ENCODE measurements around the gene SNAPC4.
"Not testable (repeated sequence)": the region's sequence is repeated elsewhere in the genome, so short reads cannot be mapped to it uniquely, and the experiment has no call there.

SNAPC4 gene

DNA sequence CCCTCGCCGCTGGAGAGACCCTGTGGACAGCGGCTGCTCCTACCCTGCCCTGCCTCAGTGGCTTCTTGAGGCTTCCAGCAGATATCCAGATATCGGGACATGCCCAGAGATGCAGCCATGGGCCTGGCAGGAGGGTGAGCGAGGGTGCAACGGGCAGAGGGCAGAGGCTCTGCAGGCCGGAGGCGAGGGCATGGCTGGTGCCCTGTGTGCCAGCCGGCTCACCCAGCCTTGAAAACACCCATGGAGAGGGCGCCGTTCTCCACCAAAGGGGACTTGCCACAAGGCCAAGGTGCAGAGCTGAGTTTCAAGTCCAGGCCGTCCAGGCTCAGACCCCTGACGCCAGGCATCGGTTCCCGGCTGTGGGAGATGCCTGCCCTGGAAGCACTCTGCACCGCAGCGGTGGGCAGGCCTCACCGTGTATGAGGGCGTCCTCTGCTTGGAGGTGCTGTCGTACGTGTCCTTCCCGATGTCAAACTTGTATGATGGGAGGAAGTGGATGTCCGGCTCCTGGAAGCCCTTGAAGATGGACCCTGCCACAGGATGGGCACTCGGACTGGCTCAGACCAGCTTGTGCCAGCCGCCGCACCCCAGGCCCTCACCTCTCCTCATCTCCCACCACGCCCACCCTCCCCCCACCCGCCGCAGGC lies 30.7 kb upstream of the SNAPC4 start:
- TF ChIP-seq, protein P1, sequence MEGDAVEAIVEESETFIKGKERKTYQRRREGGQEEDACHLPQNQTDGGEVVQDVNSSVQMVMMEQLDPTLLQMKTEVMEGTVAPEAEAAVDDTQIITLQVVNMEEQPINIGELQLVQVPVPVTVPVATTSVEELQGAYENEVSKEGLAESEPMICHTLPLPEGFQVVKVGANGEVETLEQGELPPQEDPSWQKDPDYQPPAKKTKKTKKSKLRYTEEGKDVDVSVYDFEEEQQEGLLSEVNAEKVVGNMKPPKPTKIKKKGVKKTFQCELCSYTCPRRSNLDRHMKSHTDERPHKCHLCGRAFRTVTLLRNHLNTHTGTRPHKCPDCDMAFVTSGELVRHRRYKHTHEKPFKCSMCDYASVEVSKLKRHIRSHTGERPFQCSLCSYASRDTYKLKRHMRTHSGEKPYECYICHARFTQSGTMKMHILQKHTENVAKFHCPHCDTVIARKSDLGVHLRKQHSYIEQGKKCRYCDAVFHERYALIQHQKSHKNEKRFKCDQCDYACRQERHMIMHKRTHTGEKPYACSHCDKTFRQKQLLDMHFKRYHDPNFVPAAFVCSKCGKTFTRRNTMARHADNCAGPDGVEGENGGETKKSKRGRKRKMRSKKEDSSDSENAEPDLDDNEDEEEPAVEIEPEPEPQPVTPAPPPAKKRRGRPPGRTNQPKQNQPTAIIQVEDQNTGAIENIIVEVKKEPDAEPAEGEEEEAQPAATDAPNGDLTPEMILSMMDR (IDR thresholded peaks at IDR 0.05; ENCODE audit: unreplicated experiment in 3 of 3): no peak
- Mint-ChIP-seq H3K36me3 (ENCODE audit: low read depth) (peaks cover 16% of the 10 kb centered on the region), H3K4me3 (no peak overlapping the region), H3K27ac (no peak overlapping the region), H3K4me1 (no peaks in the 10 kb centered on the region), H3K9me3 (no peaks in the 10 kb centered on the region), H3K27me3 (ENCODE audit: low read depth) (no peaks in the 10 kb centered on the region)

DNA sequence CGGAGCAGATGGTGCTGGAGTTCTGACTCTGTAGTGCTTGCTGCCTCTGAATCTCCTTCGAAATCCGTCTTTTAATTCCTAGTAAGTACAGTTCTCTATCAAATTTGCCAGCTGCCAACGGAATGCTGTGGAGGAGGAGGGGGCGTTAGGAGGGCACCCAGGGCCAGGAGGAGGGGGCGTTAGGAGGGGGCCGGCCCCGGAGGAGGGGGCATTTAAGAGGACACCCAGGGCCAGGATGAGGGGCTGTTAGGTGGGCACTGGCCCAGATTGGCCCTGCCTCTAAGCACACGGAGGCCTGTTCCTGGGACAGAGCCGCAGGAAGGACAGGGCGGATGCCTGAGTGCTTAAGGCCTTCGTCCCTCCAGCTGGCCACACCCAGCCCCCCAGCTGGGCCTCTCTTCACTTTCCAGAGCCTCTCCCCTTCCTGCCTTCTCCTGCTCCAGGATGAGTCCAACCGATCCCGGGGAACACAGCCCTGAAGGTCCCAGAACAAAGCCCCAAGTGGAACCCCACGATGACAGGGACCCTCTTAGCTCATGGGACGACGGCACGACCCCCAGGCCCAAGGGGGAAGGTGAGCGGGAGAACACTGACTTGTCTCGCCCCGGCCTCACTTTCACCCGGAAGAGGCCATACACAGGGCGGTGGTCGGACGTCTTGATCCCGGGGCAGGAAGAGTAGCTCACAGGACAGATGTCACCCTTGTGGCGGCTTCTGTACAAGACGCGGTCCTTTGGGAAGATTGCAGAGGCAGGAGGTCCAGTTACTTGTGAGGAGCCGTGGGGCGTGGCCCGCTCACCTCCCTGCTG lies 29.9 kb upstream of the SNAPC4 start:
- Mint-ChIP-seq H3K27ac (no peak overlapping the region), H3K36me3 (ENCODE audit: low read depth) (peaks cover 22% of the 10 kb centered on the region), H3K27me3 (ENCODE audit: low read depth) (no peaks in the 10 kb centered on the region), H3K4me1 (no peaks in the 10 kb centered on the region), H3K9me3 (no peaks in the 10 kb centered on the region), H3K4me3 (no peak overlapping the region)
- TF ChIP-seq, protein P1 (IDR thresholded peaks at IDR 0.05; ENCODE audit: unreplicated experiment in 3 of 3): no peak

DNA sequence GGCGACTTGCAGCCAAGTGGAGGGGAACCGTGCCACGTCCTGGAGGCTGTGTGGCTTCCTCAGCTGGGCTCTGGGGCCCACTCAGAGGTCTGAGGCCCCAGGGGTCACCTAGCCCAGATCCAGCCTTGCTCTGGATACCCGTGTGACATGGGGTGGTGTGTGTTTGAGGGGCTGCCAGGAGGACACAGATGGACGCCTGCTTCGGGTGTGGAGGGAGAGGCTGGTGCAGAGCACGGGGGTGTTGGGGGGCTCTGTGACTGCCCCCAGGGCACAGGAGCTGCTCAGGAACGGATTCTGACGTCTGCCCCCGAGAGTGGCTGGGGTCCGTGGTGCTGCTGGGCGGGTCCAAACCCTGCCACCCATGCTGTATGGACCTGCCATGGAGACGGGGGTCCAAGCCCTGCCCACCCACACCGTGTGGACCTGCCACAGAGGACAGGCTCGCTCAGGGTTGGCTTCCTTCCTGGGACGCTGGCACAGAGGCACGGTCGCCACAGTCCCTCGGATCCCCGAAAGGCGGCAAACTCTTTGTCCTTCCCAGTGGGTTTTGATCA lies 29.2 kb upstream of the SNAPC4 start:
- Mint-ChIP-seq H3K4me3 (no peak overlapping the region), H3K9me3 (no peaks in the 10 kb centered on the region), H3K4me1 (no peaks in the 10 kb centered on the region), H3K27me3 (ENCODE audit: low read depth) (no peaks in the 10 kb centered on the region), H3K36me3 (ENCODE audit: low read depth) (peaks cover 28% of the 10 kb centered on the region), H3K27ac (no peak overlapping the region)
- TF ChIP-seq, protein P1 (IDR thresholded peaks at IDR 0.05; ENCODE audit: unreplicated experiment in 3 of 3): no peak

DNA sequence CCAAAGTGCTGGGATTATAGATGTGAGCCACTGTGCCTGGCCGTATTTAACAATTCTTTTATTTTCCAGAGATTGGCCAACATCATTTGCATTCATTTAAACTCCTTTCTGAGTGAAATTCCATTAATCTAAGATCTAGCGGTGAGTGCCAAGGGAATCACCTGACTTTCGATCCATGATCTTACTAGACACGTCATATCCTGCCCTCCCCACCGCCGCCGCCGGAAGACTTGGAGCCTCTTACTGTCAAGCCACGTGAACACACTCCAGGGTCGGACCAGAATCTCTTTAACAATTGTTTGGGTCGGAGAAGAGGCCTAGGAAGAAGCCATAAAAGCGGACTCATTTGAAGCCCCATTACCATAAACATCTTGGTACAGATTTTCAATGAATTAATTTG lies 26.8 kb upstream of the SNAPC4 start:
- Mint-ChIP-seq H3K27ac (no peak overlapping the region), H3K4me1 (no peaks in the 10 kb centered on the region), H3K36me3 (ENCODE audit: low read depth) (peaks cover 34% of the 10 kb centered on the region), H3K27me3 (ENCODE audit: low read depth) (no peaks in the 10 kb centered on the region), H3K4me3 (no peak overlapping the region), H3K9me3 (no peaks in the 10 kb centered on the region)
- TF ChIP-seq, protein P1 (IDR thresholded peaks at IDR 0.05; ENCODE audit: unreplicated experiment in 3 of 3): no peak

DNA sequence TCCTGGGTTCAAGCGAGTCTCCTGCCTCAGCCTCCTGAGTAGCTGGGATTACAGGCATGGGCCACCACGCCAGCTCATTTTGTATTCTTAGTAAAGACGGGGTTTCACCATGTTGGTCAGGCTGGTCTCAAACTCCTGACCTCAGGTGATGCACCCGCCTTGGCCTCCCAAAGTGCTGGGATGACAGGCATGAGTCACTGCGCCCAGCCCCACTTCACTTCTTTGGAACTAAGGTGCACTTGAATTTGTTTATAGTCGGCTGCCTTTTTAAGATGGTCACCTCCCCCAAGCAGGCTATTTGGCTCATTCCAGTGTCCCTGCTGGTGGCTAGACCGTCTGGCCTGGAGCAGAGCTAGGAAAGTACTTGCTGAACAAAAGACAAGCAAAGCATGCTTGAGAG lies 25.4 kb upstream of the SNAPC4 start:
- H3K27me3 Mint-ChIP-seq (ENCODE audit: low read depth); H3K9me3 Mint-ChIP-seq; H3K4me1 Mint-ChIP-seq; H3K27ac Mint-ChIP-seq; H3K4me3 Mint-ChIP-seq: not testable (repeated sequence)
- H3K36me3 Mint-ChIP-seq (ENCODE audit: low read depth): peaks cover 40% of the 10 kb centered on the region

DNA sequence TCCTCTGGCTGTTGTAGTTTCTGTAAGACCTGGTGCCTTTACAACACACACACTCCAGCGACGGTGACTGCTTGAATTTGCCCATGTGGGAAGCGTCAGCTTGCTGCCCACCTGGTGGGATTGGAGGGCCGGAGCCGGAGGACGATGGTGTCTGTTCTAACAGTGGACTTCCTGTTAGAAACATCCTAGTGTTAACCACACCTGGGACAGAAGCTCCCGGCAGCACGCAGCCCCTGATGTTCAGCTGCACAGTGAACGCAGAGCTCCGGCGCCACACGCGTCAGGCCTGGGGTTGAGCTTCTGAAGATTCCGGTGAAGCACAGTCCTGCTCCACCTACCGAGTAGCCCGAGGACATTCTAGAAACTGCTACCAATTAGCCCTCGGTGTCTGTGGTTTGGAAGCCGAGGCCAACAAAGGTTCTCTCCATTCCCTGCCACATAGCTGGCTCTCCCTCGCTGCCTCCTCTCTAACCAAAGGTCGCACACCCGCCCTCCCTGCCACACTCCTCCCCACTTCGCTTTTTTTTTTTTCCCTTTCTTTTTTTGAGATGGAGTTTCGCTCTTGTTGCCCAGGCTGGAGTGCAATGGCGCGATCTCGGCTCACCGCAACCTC lies 24.9 kb upstream of the SNAPC4 start:
- TF ChIP-seq, protein P1 (IDR thresholded peaks at IDR 0.05; ENCODE audit: unreplicated experiment in 3 of 3): no peak
- Mint-ChIP-seq H3K9me3 (no peaks in the 10 kb centered on the region), H3K4me3 (no peak overlapping the region), H3K4me1 (no peaks in the 10 kb centered on the region), H3K36me3 (ENCODE audit: low read depth) (peaks cover 36% of the 10 kb centered on the region), H3K27me3 (ENCODE audit: low read depth) (no peaks in the 10 kb centered on the region), H3K27ac (no peak overlapping the region)

All from nephron (organoid).